Activated CD4-positive, alpha-beta T cell treated with anti-CD3 and anti-CD28 coated beads, Interleukin-2, Interleukin-4, amounts not matched to agents 100 ng/mL and 50 ng/mL, durations not matched to agents 16 hours and 8 hours (primary cell): Measurements from ENCODE around the gene HOXD12.

Experiments
- DNase-seq: peaks from one replicate; pipeline ENCODE4 v3.0.0-alpha.2; 2020; ENCODE audit warnings: low spot score

The HOXD12 gene

GRCh38 chr2:176092270-176093144, 7.1 kb upstream of the HOXD12 start, which contains the start of gene HOXD13:
Gene HOXD13 (plus strand): TSS chr2:176092721. CDS start chr2:176092891, 170 bp downstream.
- DNase-seq = no peak

DNA sequence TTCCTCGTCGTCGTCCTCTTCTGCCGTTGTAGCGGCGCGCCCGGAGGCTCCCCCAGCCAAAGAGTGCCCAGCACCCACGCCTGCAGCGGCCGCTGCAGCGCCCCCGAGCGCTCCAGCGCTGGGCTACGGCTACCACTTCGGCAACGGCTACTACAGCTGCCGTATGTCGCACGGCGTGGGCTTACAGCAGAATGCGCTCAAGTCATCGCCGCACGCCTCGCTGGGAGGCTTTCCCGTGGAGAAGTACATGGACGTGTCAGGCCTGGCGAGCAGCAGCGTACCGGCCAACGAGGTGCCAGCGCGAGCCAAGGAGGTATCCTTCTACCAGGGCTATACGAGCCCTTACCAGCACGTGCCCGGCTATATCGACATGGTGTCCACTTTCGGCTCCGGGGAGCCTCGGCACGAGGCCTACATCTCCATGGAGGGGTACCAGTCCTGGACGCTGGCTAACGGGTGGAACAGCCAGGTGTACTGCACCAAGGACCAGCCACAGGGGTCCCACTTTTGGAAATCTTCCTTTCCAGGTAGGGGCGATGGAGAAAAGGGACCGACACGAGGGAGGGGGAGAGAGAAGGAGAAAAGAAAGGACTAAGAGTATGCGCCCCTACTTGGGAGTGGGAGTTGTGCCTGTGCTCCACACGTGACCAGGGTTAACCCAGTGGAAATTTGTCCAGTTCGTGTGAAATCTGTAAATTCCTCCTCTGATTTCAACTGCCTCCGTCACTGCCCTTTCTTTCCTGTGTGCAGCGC, 6.3 kb upstream of the HOXD12 start:
- no peak for DNase-seq

DNA sequence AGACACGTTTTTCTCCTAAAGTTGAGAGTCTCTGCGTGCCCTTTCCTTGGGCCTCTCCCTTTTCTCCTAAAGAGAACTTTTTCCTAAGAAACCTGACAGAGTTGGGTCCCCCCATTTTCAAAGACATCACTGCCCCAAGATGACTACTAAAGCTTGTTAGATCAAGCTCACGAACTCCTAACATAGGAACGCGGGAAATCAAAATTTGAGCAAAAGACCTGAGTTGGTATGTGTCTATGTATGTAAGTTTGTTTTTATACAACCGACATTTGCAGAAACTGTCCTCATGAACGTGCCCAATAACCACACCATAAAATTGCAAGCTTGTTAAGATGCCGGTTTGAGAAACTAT, 5.7 kb upstream of the HOXD12 start:
- DNase-seq = no peak

GRCh38 chr2:176094349-176094748, 5.2 kb upstream of the HOXD12 start:
- no peak for DNase-seq

DNA sequence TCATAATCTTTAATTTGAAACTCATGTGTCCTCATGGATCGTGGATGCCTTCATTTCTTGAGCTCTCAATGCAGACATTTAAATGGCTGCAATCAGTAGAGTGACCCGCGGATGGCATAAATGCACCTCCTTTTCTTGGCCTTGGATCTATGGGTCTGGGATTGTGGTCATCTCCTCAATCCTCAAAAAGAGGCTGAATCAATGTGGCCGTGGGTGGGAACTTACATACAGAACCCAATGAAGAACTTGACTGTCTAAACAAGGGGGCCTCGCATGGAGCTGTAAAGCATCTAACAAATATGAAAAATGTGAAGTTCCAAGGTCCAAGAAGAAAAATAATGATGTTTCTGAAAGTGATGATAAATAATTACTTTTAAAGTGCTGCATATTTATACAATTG, 4.2 kb upstream of the HOXD12 start:
- no peak for DNase-seq

DNA sequence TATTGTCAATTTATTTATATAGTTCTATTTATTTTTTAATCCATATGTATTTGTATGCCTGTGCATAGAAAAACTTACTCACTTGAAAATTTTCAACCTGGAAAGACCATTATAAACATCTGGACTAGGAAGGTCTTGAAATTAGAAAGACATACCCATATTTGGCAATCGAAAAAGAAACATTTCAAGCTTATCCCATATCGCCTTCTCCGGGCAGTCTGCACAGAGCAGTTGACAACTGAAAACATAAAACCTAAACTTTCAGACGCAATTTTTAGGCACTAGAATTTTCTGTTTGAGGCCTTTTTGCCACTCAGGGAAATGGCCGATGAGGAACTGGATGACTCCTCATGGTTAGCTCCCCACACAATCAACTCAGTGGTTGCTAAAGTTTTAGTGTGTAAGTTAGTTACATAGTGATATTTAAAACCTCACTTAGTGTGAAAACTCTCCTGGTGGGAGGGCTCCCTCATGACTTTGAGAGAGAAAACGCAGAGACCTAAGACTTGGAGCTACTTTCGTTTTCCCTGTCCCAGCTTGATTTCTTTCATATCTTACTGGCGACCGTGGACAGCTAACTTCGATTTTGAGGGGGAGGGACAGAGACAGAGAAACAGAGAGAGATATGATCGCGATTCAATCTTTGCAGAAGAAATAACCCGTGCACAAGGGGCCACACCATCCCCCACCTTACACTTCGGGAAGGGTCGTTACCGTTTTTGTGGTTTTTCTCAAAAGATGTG, 3.2 kb upstream of the HOXD12 start:
- DNase-seq = no peak

DNA sequence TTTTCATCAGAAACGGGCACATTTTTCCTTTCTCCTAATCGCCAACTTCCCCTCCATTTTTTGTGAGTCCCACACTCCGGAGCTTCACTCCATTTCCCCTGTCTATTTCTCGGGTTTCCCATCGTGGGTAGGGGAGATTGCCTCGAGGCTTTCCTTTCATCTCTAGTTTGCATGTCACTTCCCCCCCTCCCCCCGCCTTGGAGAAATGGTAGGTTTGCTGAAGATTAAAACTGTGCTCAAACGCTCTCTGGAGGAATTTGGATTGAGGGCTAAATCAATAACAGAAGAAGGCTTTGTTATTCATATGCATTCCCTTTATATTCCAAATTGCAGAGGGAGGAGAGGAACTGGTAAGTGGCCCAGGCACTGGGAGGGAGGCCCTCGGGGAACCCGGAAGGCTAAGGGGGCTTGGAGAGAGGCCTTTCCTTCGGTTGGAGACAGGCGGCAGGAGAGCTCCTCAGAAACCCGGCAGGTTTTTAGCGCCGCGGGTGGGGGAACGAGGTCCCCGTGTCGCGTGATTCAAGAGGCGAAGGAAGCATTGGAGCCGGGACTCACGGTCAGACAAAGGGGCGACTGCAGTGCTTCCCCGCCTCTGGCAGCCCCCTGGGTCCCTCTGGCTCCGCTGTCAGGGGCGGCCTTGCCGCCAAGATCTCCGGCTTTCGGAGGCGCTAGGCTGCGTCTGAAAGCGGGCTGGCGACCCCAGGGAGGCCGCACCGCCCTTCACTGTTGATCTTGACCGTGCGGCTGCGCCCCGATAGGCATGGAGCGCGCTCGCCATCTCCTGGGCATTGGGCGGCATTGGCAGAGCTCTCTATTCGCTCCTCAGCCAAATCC, 2.4 kb upstream of the HOXD12 start:
- peak; percentile 55 for DNase-seq

DNA sequence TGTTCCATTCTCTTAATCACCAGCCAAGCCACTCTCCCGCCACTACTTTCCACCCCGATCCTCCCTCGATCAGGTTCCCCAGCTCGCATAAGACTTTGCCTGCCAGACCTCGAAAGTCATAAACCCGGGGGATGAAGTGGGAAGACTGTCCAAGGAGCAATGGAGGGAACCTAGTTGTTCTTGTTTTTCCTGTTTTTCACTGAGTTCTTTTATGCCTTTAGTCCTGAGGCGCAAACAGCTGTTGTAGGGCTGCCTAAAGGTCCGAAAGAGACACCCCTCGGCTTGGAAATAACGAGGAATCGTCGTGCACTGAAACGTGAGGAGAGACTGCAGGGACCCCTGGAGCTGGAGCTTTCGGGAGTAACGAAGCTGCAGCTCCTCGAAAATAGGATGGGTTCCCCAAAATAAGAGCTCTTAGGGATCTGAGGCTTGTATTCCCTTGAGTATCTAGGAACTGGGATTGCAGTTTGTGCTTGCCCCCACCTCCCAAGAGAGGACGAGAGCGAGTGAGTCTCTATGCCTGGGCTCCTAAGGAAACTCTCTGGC, 1.7 kb upstream of the HOXD12 start:
- DNase-seq = no peak

GRCh38 chr2:176098366-176099158, 1.0 kb upstream of the HOXD12 start:
- no peak for DNase-seq

DNA sequence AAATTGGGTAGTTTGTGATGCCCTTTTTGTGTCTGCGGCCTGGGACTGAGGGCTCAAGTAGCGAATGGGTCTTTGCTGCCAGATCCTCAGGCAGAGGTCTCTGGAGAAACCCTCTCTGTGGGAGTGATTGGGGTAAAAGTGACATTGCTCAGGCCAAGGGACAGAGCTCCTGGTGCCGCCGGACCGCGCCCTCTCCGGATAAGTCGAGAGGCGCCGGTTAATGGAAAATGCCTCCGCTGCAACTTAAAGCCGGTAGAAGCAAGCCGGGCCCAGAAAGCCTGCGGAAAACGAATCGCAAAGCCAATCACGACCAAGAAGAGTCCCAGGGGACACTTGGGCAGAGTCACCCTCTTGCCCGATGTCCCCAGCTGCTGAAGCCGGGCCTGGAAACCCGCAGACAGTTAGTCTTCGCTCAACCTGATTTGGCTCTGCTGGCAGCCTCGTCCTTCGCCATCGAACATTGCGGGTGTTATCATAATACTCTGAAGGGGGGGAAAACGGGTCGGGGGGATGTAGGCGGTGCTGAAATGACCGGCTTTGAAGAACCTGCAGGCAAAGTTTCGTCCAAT, 352 bp upstream of the HOXD12 start:
- no peak for DNase-seq

DNA sequence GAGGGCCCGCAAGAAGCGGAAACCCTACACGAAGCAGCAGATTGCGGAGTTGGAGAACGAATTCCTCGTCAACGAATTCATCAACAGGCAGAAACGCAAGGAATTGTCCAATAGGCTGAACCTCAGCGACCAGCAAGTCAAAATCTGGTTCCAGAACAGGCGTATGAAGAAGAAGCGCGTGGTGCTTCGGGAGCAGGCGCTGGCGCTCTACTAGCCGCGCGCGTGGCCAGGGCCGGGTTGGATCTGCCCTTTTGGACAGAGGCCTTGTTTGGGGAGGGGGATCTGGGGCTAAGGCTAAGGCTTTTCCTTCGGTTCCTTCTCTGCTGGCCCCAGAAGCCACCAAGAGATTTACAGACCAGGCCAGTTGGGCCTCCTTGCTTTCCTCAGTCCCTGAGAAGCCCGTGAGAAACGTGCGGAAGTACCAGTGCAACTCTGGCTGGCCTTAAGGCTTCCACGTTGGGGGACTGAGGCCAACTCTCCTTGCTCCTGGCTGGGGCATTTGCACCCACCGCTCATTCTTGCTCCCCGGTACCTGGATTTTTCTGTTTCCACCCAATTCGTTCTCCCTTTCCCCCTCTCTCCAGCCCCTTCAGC, 1.0 kb downstream of the HOXD12 start:
- DNase-seq = no peak

DNA sequence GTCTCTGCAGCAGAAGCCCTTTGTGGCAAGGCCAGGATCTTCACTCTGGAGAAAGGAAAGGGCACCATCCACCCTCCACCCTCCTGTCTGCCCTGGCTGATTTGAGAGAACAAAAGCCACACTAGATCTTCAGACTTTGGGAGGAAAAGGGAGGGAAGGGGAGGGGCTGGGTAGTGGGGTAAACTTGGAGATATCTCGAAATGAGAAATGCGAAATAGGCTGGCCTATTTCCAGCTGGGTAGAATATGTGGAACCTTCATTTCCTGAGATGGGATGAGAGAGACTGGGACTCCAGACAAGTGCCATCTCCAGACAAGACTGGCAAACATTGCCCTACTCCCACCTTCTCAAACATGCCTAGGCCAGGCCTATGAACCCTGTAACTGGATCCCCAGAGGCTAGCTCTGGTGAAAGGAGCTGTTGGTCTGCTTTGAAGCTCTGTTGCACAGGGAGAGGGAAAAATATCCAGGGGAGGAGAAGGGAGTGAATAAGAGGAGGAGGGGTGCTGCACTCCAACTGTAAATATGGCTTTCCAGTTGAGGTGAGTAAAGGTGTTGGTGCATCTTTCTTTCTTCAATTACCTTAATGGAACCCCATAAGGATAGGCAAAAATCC, 1.7 kb downstream of the HOXD12 start:
- no peak for DNase-seq

GRCh38 chr2:176101842-176102241, 2.2 kb downstream of the HOXD12 start:
- DNase-seq = no peak

- no peak for DNase-seq
Observed at GRCh38 chr2:176102309-176102866, 2.8 kb downstream of the HOXD12 start.

- DNase-seq = no peak
Observed at GRCh38 chr2:176103194-176103593, 3.6 kb downstream of the HOXD12 start.

GRCh38 chr2:176103742-176104315, 4.2 kb downstream of the HOXD12 start:
- no peak for DNase-seq

DNA sequence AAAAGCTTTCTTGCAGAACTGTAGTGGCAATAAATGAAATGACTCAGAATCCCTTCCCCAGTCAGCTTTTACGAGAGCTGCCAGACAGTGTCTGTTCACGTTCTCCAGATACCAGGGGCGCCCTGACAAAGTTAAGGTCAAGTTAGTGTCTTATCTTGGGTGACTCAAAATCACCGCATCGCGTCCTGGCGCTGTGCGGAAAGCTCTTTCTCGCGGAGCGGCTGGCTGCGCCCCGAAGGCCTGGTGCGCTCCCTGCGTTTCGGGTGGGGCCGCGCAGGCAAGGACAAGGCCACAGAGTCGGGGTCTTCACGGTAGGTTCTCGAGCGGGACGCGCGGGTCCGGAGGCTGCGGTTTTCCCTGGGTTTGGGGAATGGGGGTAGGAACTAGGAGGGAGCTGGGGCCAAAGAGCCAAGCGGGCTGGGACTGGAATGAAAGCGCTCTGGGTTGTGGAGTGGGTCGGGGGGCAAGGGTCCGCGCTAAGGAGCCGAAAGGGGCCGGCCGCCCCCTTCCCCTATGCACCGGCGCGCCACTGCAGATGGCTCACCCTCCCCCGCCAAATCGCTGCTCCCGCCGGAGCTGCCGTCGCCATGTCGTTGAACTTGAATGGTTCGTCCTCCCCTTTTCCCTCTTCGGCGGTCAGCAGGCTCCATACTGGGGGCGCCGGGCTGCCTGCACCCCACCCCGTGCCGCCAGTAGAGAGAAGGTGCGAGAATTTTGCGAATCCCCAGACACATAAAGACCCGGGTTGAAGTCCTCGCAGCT, 4.9 kb downstream of the HOXD12 start:
- no peak for DNase-seq
